Urinary bladder (tissue), 4 donors: ENCODE measurements around the gene SLC35B4. TPM values are rescaled to one million over a fixed set of nuclear protein-coding genes. Genes with fewer than 3 reads are reported as not detected.
A peak's percentile ranks its signal among the peaks of the same experiment; 100 is the strongest.

Source experiments
- DNase-seq: peaks from one replicate; pipeline ENCODE4 v3.0.0-alpha.2; 2015; ENCODE audit errors: extremely low spot score
- H3K27ac ChIP-seq: one replicate; pipeline ENCODE4 v1.5.1; 2013; ENCODE audit warnings: low read depth, mild to moderate bottlenecking, moderate library complexity
- H3K36me3 ChIP-seq: one replicate; pipeline ENCODE4 v1.6.1; 2013; ENCODE audit warnings: mild to moderate bottlenecking, moderate library complexity; ENCODE audit not compliant: insufficient read depth
- H3K4me1 ChIP-seq: one replicate; pipeline ENCODE4 v1.6.1; 2013; ENCODE audit warnings: mild to moderate bottlenecking, moderate library complexity; ENCODE audit not compliant: insufficient read depth
- H3K4me3 ChIP-seq: one replicate; pipeline ENCODE4 v1.5.1; 2013; ENCODE audit warnings: low read depth, low read length
- WGBS: extraction: QIAGEN DNeasy Blood & Tissue Kit; methylation state at CpG from one replicate; pipeline ENCODE4 v1.1.7; 2013; 5-methylcytosine and 5-hydroxymethylcytosine counted together
- polyA plus RNA-seq: library from polyadenylated mRNA; stranded (reverse); fragments of 200-250 nt; gene quantifications from one replicate; pipeline ENCODE4 v1.2.3, GENCODE V29; 2013
- total RNA-seq: library from RNA; depleted of rRNA; stranded (reverse); fragments of >200 nt; gene quantifications from one replicate; pipeline ENCODE4 v1.2.3, GENCODE V29; 2014
- donor health status: healthy with polysubstance abuse.
- donor health status: healthy.

The SLC35B4 gene
- 16.6 TPM for total RNA-seq
- 6.1 TPM for polyA plus RNA-seq

DNA sequence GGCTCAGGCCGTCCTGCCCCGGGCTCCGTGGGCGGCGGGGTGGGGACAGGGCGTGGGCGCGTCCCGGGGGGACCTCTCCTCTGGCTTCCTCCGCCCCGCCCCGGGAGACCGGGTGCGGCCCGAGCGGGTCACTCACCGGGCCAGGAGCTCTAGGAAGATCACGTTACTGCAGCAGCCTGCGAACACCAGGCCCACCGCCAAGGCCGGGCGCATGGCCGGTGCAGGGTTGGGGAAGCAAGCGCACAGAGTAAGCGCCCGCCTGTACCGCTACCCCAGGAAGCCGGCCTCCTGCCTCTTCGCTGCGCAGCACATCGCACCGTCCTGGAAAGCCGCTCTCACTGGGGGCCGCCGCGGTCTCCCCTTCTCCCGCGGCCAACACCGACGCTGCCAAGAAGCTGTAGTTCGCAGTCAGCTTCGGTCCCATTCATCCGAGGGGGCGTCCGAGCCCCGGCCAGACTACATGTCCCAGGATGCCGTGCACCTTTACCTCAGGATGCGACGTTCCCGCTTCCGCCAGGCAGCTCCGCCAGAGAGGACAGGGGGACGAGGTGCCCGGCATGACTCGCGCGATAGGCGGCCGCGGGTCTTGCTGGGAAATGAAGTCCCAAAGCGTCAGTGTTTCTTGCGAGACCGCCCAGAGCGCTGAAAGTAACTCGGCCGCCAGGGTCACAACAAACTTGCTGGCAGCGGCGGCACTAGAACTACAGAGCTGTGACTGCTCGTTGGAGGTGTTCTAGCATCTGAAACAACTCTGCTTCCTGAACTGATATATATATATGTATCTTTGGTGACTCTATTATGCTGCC is at the start of gene SLC35B4:
SLC35B4 (minus strand) TSS at position 392 of the 806 bp plus-strand sequence; CDS start at position 213, 179 bp downstream.
- Histone ChIP-seq H3K27ac (peak within 1 kb of the TSS; percentile 18), H3K4me3 (peak within 1 kb of the TSS; percentile 82), H3K4me1 (no peaks in the 10 kb centered on the region), H3K36me3 (no peaks in the 10 kb centered on the region)
- peak; percentile 93 for DNase-seq
- whole genome bisulfite sequencing: under 1% methylated on average over 69 of the region's 69 CpGs

GRCh38 chr7:134366481-134366880 is 49.8 kb upstream of the SLC35B4 start:
- Histone ChIP-seq H3K4me3 (no peak overlapping the region), H3K27ac (no peak overlapping the region), H3K4me1 (no peaks in the 10 kb centered on the region), H3K36me3 (no peaks in the 10 kb centered on the region)
- WGBS: 96% methylated on average over 1 of the region's 1 CpG
- DNase-seq: no peak

DNA sequence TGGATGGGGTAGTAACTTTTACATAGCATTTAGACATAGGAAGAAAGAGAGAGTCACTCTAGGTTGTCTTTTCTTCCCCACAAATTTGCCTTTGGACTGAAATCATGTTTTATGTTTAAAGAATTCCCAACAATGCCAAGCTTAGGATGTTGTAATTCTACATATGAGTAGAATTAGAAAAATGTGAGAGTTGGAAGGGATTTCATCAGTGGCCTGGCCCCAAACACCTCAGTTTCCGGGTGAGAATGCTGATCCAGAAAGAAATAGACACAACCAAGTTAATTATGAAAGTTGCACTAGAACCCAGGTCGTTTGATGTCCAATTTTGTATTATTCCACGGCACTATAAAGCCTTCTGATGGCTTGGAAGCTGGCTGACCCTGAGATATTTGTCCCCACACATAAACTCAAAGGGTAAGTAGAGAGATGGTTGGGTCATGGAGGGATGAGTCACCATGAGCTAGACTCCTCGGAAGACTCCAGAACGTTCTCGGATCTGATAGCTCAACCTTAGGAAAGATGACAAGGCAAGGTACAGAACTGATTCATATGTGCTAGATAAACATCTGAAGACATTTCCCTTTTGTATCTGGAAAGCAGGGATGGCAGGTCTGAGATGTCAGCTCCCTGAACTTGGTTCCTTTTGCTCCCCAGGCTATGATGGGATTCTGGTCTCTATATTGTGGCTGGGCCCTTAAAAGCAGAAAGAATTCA is 48.8 kb upstream of the SLC35B4 start:
- H3K4me3 ChIP-seq: no peak overlapping the region
- no peak overlapping the region for H3K27ac ChIP-seq
- no peaks in the 10 kb centered on the region for H3K4me1 ChIP-seq
- 71% methylated on average over 6 of the region's 6 CpGs for WGBS
- H3K36me3 ChIP-seq: no peaks in the 10 kb centered on the region
- DNase-seq: no peak

- no peaks in the 10 kb centered on the region for H3K4me1 ChIP-seq
- no peak overlapping the region for H3K4me3 ChIP-seq
- H3K27ac ChIP-seq: no peak overlapping the region
- no peaks in the 10 kb centered on the region for H3K36me3 ChIP-seq
- no peak for DNase-seq
Observed at GRCh38 chr7:134364619-134365037, 47.9 kb upstream of the SLC35B4 start.

GRCh38 chr7:134362587-134363483 is 46.1 kb upstream of the SLC35B4 start:
- H3K4me3 ChIP-seq: no peak overlapping the region
- no peak for DNase-seq
- 76% methylated on average over 8 of the region's 8 CpGs for WGBS
- no peak overlapping the region for H3K27ac ChIP-seq
- H3K36me3 ChIP-seq: no peaks in the 10 kb centered on the region
- H3K4me1 ChIP-seq: no peaks in the 10 kb centered on the region

DNA sequence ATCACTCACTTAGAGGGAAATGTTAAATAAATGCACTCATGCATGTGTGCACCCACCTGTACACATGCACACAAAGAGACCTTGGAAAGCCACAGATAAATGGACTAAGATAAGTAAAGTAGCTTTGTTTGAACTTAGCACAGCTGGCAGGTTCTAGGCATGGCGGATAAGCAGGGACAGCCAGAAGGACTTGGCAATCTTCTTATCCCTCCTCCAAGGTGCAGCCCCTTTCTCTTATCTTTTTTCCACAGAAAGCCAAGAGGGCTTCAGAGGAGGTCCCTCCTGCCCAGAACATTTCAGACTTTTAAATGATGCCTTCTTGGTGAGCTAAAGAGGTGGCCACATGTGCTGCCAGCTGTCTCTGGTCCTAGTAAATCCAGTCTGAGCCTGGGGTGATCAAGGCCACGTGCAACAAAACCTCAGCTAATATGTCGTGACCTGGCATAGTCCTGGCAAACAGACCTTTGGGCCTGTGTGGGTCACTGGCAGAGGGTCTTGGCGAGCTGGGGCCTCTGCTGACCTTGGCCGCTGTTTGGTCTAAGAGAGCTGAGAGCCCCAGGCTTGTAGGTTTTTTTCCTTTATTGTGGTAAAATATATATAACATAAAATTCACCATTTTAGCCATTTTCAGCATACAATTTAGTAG is 43.2 kb upstream of the SLC35B4 start:
- no peak overlapping the region for H3K4me3 ChIP-seq
- no peaks in the 10 kb centered on the region for H3K36me3 ChIP-seq
- WGBS: 71% methylated on average over 5 of the region's 5 CpGs
- no peak overlapping the region for H3K27ac ChIP-seq
- H3K4me1 ChIP-seq: no peaks in the 10 kb centered on the region
- no peak for DNase-seq

- Histone ChIP-seq H3K36me3 (no peaks in the 10 kb centered on the region), H3K4me1 (no peaks in the 10 kb centered on the region), H3K4me3 (no peak overlapping the region), H3K27ac (no peak overlapping the region)
- WGBS: 96% methylated on average over 4 of the region's 4 CpGs
- DNase-seq: no peak
Observed at GRCh38 chr7:134357486-134357885, 40.8 kb upstream of the SLC35B4 start.

- no peak for DNase-seq
- H3K4me3 ChIP-seq: no peak overlapping the region
- no peaks in the 10 kb centered on the region for H3K4me1 ChIP-seq
- H3K27ac ChIP-seq: no peak overlapping the region
- no peaks in the 10 kb centered on the region for H3K36me3 ChIP-seq
- 84% methylated on average over 9 of the region's 9 CpGs for WGBS
Observed at GRCh38 chr7:134356421-134356936, 39.7 kb upstream of the SLC35B4 start.

- Histone ChIP-seq H3K27ac (no peak overlapping the region), H3K4me1 (no peaks in the 10 kb centered on the region), H3K36me3 (no peaks in the 10 kb centered on the region), H3K4me3 (no peak overlapping the region)
- DNase-seq: no peak
- WGBS: 41% methylated on average over 4 of the region's 4 CpGs
Observed at GRCh38 chr7:134355927-134356326, 39.2 kb upstream of the SLC35B4 start.

GRCh38 chr7:134355004-134355525 is 38.3 kb upstream of the SLC35B4 start:
- no peaks in the 10 kb centered on the region for H3K4me1 ChIP-seq
- no peak for DNase-seq
- H3K36me3 ChIP-seq: no peaks in the 10 kb centered on the region
- H3K27ac ChIP-seq: no peak overlapping the region
- WGBS: 67% methylated on average over 7 of the region's 7 CpGs
- H3K4me3 ChIP-seq: no peak overlapping the region

DNA sequence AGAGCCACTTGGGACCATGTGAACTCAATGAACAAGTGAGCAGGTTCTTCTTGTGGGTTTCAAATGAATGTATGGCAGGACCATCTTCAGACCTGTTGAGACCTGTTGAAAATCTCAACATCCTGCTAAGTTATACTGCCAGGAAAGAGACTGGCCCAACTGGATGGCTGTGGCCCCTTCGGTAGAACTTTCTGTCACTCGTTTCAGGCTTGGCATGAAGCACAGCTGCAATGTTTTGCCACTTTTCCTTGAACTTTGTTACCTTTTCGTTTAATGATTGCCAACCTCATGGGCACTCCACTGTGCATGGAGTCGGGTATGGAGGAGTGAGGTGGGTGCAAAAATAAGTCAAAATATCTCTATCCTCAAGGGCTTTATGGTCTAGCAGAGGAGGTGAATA is 36.7 kb upstream of the SLC35B4 start:
- no peak overlapping the region for H3K4me3 ChIP-seq
- H3K36me3 ChIP-seq: no peaks in the 10 kb centered on the region
- H3K4me1 ChIP-seq: no peaks in the 10 kb centered on the region
- 85% methylated on average over 4 of the region's 4 CpGs for WGBS
- no peak overlapping the region for H3K27ac ChIP-seq
- no peak for DNase-seq

GRCh38 chr7:134351424-134351823 is 34.7 kb upstream of the SLC35B4 start:
- Histone ChIP-seq H3K4me1 (no peaks in the 10 kb centered on the region), H3K36me3 (no peaks in the 10 kb centered on the region), H3K4me3 (no peak overlapping the region), H3K27ac (no peak overlapping the region)
- WGBS: 50% methylated on average over 7 of the region's 7 CpGs
- DNase-seq: no peak

GRCh38 chr7:134350709-134351108 is 34.0 kb upstream of the SLC35B4 start:
- no peaks in the 10 kb centered on the region for H3K36me3 ChIP-seq
- 58% methylated on average over 1 of the region's 1 CpG for WGBS
- no peak for DNase-seq
- H3K4me1 ChIP-seq: no peaks in the 10 kb centered on the region
- no peak overlapping the region for H3K27ac ChIP-seq
- H3K4me3 ChIP-seq: no peak overlapping the region
